ENCODE measurements around the gene SLC13A3. TPM values are rescaled to one million over a fixed set of nuclear protein-coding genes. Genes with fewer than 3 reads are reported as not detected.

Gene SLC13A3
- total and polyA plus RNA-seq, 2 donors (not counting 3 experiments of a cell fraction or from before 2014, with no cell fraction given), result 0.11 to 0.40 TPM

DNA sequence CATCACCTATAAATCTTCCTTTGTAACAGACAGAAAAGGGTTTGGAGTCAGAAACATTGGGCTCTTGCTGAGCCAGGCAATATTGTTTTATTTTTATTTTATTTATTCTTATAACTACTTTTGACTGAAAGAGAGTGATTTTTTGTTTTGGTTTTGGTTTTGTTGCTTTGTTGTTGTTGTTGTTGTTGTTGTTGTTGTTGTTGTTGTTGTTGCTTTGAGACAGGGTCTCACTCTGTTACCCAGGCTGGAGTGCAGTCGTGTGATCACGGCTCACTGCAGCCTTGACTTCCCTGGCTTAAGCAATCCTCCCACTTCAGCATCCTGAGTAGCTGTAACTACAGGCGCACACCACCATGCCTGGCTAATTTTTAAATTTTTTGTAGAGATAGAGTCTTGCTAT is 15.0 kb upstream of the SLC13A3 start:
- dilution Hi-C loops (cut with MboI; ENCODE audit: extremely low pct_ligation_motif_present, low sequenced_read_pairs), result no loop called here
- no peaks in the 10 kb centered on the region for H3K4me1 ChIP-seq (ENCODE audit: control insufficient read depth, extremely low read depth, insufficient read depth, low read length)
- TF ChIP-seq GATA2 (IDR thresholded peaks at IDR 0.05; ENCODE audit: insufficient read depth, insufficient read length, low read depth, low read length), result no peak
- TF ChIP-seq, protein P1, sequence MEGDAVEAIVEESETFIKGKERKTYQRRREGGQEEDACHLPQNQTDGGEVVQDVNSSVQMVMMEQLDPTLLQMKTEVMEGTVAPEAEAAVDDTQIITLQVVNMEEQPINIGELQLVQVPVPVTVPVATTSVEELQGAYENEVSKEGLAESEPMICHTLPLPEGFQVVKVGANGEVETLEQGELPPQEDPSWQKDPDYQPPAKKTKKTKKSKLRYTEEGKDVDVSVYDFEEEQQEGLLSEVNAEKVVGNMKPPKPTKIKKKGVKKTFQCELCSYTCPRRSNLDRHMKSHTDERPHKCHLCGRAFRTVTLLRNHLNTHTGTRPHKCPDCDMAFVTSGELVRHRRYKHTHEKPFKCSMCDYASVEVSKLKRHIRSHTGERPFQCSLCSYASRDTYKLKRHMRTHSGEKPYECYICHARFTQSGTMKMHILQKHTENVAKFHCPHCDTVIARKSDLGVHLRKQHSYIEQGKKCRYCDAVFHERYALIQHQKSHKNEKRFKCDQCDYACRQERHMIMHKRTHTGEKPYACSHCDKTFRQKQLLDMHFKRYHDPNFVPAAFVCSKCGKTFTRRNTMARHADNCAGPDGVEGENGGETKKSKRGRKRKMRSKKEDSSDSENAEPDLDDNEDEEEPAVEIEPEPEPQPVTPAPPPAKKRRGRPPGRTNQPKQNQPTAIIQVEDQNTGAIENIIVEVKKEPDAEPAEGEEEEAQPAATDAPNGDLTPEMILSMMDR (IDR thresholded peaks at IDR 0.05; ENCODE audit: extremely low read depth in 1 of 2, insufficient read depth in 1 of 2, low read depth in 1 of 2, low read length in 2 of 2), result no peak
- no peak for TF ChIP-seq POLR2A (IDR thresholded peaks at IDR 0.05; ENCODE audit: low read depth, low read length)
- TF ChIP-seq EZH2 (IDR thresholded peaks at IDR 0.05; ENCODE audit: borderline replicate concordance, low read depth, low read length, severe bottlenecking), result no peak
- TF ChIP-seq MYC (IDR thresholded peaks at IDR 0.05; ENCODE audit: low read depth, low read length), result no peak
- no peak for TF ChIP-seq JUN (IDR thresholded peaks at IDR 0.05; ENCODE audit: borderline replicate concordance, insufficient read depth, insufficient read length, low read depth)
- no peak for TF ChIP-seq FOS (IDR thresholded peaks at IDR 0.05; ENCODE audit: borderline replicate concordance, insufficient read depth, low read length)
- TF ChIP-seq POLR2AphosphoS5 (IDR thresholded peaks at IDR 0.05; ENCODE audit: insufficient read depth, low read depth, low read length), result no peak
- TF ChIP-seq, protein P2, sequence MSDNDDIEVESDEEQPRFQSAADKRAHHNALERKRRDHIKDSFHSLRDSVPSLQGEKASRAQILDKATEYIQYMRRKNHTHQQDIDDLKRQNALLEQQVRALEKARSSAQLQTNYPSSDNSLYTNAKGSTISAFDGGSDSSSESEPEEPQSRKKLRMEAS (IDR thresholded peaks at IDR 0.05; ENCODE audit: insufficient read depth, insufficient read length), result no peak

More for the DNA sequence above, 15.0 kb upstream of the SLC13A3 start:
- Histone ChIP-seq H3K9me3 (replicated peaks; ENCODE audit: control insufficient read depth, insufficient read depth, low read length) (no peaks in the 10 kb centered on the region), H3K9me1 (replicated peaks; ENCODE audit: control insufficient read depth, extremely low read depth, insufficient read depth, low read length) (no peaks in the 10 kb centered on the region), H3K4me3 (replicated peaks in 1 of 3; ENCODE audit: insufficient read depth in 1 of 3, low read depth in 1 of 3, low read length in 3 of 3) (no peak overlapping the region), H3K79me2 (ENCODE audit: control insufficient read depth, insufficient read depth, low read length) (no peaks in the 10 kb centered on the region), H3K27me3 (ENCODE audit: control insufficient read depth in 2 of 2, insufficient read depth in 2 of 2, low read length in 2 of 2) (no peaks in the 10 kb centered on the region), H3K27ac (ENCODE audit: insufficient read depth, low read depth, low read length) (no peak overlapping the region), H3K36me3 (ENCODE audit: control insufficient read depth in 2 of 2, extremely low read depth in 1 of 2, insufficient read depth in 2 of 2, low read length in 2 of 2) (no peaks in the 10 kb centered on the region), H2AFZ (ENCODE audit: low read depth, low read length) (no peak overlapping the region), H4K20me1 (replicated peaks; ENCODE audit: control insufficient read depth, extremely low read depth, insufficient read depth, low read length) (no peaks in the 10 kb centered on the region), H3K9ac (replicated peaks; ENCODE audit: extremely low read depth, insufficient read depth, low read length) (no peak overlapping the region), H3K4me2 (ENCODE audit: insufficient read depth, low read length) (no peak overlapping the region)
- no peak for DNase-seq (ENCODE audit: low read depth, low spot score)
- intact Hi-C loops (cut with micrococcal nuclease), result no loop called here
- FAIRE-seq, result no peak
- no TSS peak for BruUV-seq (replicated peaks)
- ChIA-PET CTCF (no interaction called here), POLR2A (no interaction called here)
